WTC11 (cell line): ENCODE measurements around the gene ACSF3.

Experiments
- AR ChIP-seq: fragments of 250-450 bp; sonication (Bioruptor Pico); IDR thresholded peaks from 2 replicates; pipeline ENCODE4 v1.9.0; 2021; ENCODE audit warnings: mild to moderate bottlenecking
- ATF6 ChIP-seq: sonication (generic); formaldehyde crosslinking; IDR thresholded peaks from 2 replicates; pipeline ENCODE4 v1.8.1; 2023; ENCODE audit warnings: mild to moderate bottlenecking, missing genetic modification reagents
- ETV6 ChIP-seq: sonication (generic); formaldehyde crosslinking; IDR thresholded peaks from 2 replicates; pipeline ENCODE4 v1.8.1; 2022; ENCODE audit warnings: mild to moderate bottlenecking, missing genetic modification reagents
- FOXJ3 ChIP-seq: sonication (generic); formaldehyde crosslinking; IDR thresholded peaks from 2 replicates; pipeline ENCODE4 v1.9.0; 2021; ENCODE audit warnings: missing genetic modification reagents, mild to moderate bottlenecking, borderline replicate concordance
- FOXP1 ChIP-seq: sonication (generic); formaldehyde crosslinking; IDR thresholded peaks from 2 replicates; pipeline ENCODE4 v1.8.0; 2022; ENCODE audit warnings: missing genetic modification reagents, mild to moderate bottlenecking, moderate library complexity, borderline replicate concordance
- NFYB ChIP-seq: sonication (generic); formaldehyde crosslinking; conservative IDR thresholded peaks from 2 replicates; pipeline ENCODE4 v1.8.0; 2022; ENCODE audit warnings: low read depth, missing genetic modification reagents
- NR2C2 ChIP-seq: sonication (generic); formaldehyde crosslinking; IDR thresholded peaks from 2 replicates; pipeline ENCODE4 v1.8.0; 2022; ENCODE audit warnings: mild to moderate bottlenecking, missing genetic modification reagents
- SP1 ChIP-seq: sonication (generic); formaldehyde crosslinking; conservative IDR thresholded peaks from 2 replicates; pipeline ENCODE4 v1.8.1; 2022; ENCODE audit warnings: missing genetic modification reagents
- TP53 ChIP-seq: sonication (generic); formaldehyde crosslinking; IDR thresholded peaks from 2 replicates; pipeline ENCODE4 v1.8.1; 2023; ENCODE audit warnings: mild to moderate bottlenecking, missing genetic modification reagents
- USF1 ChIP-seq: sonication (generic); formaldehyde crosslinking; IDR thresholded peaks from 2 replicates; pipeline ENCODE4 v1.8.0; 2022; ENCODE audit warnings: mild to moderate bottlenecking, missing genetic modification reagents
- TF ChIP-seq, protein P1 (sequence below): fragments of 200-600 bp; IDR thresholded peaks from 2 replicates; pipeline ENCODE4 v1.8.0; 2022; ENCODE audit warnings: antibody characterized with exemption
- TF ChIP-seq, protein P2 (sequence below): sonication (generic); formaldehyde crosslinking; IDR thresholded peaks from 2 replicates; pipeline ENCODE4 v1.8.1; 2023; ENCODE audit warnings: mild to moderate bottlenecking, missing genetic modification reagents, moderate library complexity

- TF ChIP-seq, protein P1, sequence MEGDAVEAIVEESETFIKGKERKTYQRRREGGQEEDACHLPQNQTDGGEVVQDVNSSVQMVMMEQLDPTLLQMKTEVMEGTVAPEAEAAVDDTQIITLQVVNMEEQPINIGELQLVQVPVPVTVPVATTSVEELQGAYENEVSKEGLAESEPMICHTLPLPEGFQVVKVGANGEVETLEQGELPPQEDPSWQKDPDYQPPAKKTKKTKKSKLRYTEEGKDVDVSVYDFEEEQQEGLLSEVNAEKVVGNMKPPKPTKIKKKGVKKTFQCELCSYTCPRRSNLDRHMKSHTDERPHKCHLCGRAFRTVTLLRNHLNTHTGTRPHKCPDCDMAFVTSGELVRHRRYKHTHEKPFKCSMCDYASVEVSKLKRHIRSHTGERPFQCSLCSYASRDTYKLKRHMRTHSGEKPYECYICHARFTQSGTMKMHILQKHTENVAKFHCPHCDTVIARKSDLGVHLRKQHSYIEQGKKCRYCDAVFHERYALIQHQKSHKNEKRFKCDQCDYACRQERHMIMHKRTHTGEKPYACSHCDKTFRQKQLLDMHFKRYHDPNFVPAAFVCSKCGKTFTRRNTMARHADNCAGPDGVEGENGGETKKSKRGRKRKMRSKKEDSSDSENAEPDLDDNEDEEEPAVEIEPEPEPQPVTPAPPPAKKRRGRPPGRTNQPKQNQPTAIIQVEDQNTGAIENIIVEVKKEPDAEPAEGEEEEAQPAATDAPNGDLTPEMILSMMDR, result no peak
- no peak for TF ChIP-seq NR2C2 (CRISPR knock-in tag)
- TF ChIP-seq ETV6 (CRISPR knock-in tag), result no peak
- TF ChIP-seq AR (CRISPR knock-in tag), result no peak
- no peak for TF ChIP-seq FOXJ3
- no peak for TF ChIP-seq ATF6 (CRISPR knock-in tag)
- TF ChIP-seq, protein P2, sequence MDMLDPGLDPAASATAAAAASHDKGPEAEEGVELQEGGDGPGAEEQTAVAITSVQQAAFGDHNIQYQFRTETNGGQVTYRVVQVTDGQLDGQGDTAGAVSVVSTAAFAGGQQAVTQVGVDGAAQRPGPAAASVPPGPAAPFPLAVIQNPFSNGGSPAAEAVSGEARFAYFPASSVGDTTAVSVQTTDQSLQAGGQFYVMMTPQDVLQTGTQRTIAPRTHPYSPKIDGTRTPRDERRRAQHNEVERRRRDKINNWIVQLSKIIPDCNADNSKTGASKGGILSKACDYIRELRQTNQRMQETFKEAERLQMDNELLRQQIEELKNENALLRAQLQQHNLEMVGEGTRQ, result no peak
- no peak for TF ChIP-seq NFYB (CRISPR knock-in tag)
- no peak for TF ChIP-seq TP53 (CRISPR knock-in tag)
- TF ChIP-seq USF1 (CRISPR knock-in tag), result no peak
- no peak for TF ChIP-seq SP1 (CRISPR knock-in tag)
- TF ChIP-seq FOXP1 (CRISPR knock-in tag), result no peak
Measured at GRCh38 chr16:89113661-89114060, 20.0 kb downstream of the ACSF3 start.
